ENCODE measurements around the gene ZFAND5.

GRCh38 chr9:72346333-72346732 lies 18.7 kb downstream of the ZFAND5 start:
- TF ChIP-seq, protein P1, sequence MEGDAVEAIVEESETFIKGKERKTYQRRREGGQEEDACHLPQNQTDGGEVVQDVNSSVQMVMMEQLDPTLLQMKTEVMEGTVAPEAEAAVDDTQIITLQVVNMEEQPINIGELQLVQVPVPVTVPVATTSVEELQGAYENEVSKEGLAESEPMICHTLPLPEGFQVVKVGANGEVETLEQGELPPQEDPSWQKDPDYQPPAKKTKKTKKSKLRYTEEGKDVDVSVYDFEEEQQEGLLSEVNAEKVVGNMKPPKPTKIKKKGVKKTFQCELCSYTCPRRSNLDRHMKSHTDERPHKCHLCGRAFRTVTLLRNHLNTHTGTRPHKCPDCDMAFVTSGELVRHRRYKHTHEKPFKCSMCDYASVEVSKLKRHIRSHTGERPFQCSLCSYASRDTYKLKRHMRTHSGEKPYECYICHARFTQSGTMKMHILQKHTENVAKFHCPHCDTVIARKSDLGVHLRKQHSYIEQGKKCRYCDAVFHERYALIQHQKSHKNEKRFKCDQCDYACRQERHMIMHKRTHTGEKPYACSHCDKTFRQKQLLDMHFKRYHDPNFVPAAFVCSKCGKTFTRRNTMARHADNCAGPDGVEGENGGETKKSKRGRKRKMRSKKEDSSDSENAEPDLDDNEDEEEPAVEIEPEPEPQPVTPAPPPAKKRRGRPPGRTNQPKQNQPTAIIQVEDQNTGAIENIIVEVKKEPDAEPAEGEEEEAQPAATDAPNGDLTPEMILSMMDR (IDR thresholded peaks at IDR 0.05; ENCODE audit: low read length), result no peak
- TF ChIP-seq EZH2 (optimal IDR thresholded peaks at IDR 0.05; ENCODE audit: low read depth, low read length) (no peak), EZH2phosphoT487 (IDR thresholded peaks at IDR 0.05; ENCODE audit: low read length) (no peak)
